CD4-positive, alpha-beta T cell treated with Interferon alpha-2 for 1 hour (primary cell): ENCODE results near the gene EVA1C.
"Not testable (repeated sequence)": the region's sequence is repeated elsewhere in the genome, so short reads cannot be mapped to it uniquely, and the experiment has no call there.

Source experiments
- DNase-seq, 2 donors: peaks; one replicate each; pipeline ENCODE4 v3.0.0-alpha.2; 2020 to 2022

EVA1C gene

GRCh38 chr21:32507342-32507919 is 94.9 kb downstream of the EVA1C start:
- no peak for DNase-seq

- not testable (repeated sequence) for DNase-seq
Measured at GRCh38 chr21:32508036-32508435, 95.5 kb downstream of the EVA1C start.

- DNase-seq, result no peak
Measured at GRCh38 chr21:32508558-32508957, 96.1 kb downstream of the EVA1C start.

- DNase-seq, result not testable (repeated sequence)
Measured at GRCh38 chr21:32508975-32509374, 96.5 kb downstream of the EVA1C start.

- no peak for DNase-seq
Measured at GRCh38 chr21:32514275-32515055, 102.0 kb downstream of the EVA1C start.

- DNase-seq, result no peak
Measured at GRCh38 chr21:32515874-32516273, 103.4 kb downstream of the EVA1C start.

GRCh38 chr21:32516756-32517649 is 104.5 kb downstream of the EVA1C start:
- no peak for DNase-seq

GRCh38 chr21:32519945-32520874 is 107.7 kb downstream of the EVA1C start:
- no peak for DNase-seq

GRCh38 chr21:32520875-32521735 is 108.6 kb downstream of the EVA1C start:
- no peak for DNase-seq

- no peak for DNase-seq
Measured at GRCh38 chr21:32521736-32522355, 109.3 kb downstream of the EVA1C start.

GRCh38 chr21:32523463-32523862 is 111.0 kb downstream of the EVA1C start:
- DNase-seq, result no peak

GRCh38 chr21:32523988-32524719 is 111.6 kb downstream of the EVA1C start:
- DNase-seq, result no peak

- no peak for DNase-seq
Measured at GRCh38 chr21:32525282-32525681, 112.8 kb downstream of the EVA1C start.

GRCh38 chr21:32529679-32530078 is 117.2 kb downstream of the EVA1C start:
- no peak for DNase-seq

- not testable (repeated sequence) for DNase-seq
Measured at GRCh38 chr21:32530809-32531208, 118.3 kb downstream of the EVA1C start.

- DNase-seq, result not testable (repeated sequence)
Measured at GRCh38 chr21:32531561-32531960, 119.1 kb downstream of the EVA1C start.

- no peak for DNase-seq
Measured at GRCh38 chr21:32532636-32533035, 120.1 kb downstream of the EVA1C start.

GRCh38 chr21:32533053-32533452 is 120.5 kb downstream of the EVA1C start:
- DNase-seq, result no peak

- no peak for DNase-seq
Measured at GRCh38 chr21:32533611-32534010, 121.1 kb downstream of the EVA1C start.

GRCh38 chr21:32534113-32534512 is 121.6 kb downstream of the EVA1C start:
- no peak for DNase-seq
